GM12864 (cell line): ENCODE measurements around the gene VPS16.

Source experiments
- DNase-seq: peaks from one replicate; pipeline ENCODE4 v3.0.0-alpha.2; 2011; ENCODE audit warnings: low read depth
- H3K4me3 ChIP-seq: 2 replicates; pipeline ENCODE4 v1.5.1; 2011; ENCODE audit warnings: mild to moderate bottlenecking, low read depth, low read length, control low read depth
- TF ChIP-seq, protein P1 (sequence below): IDR thresholded peaks from 2 replicates; pipeline ENCODE4 v1.5.1; 2011; ENCODE audit warnings: low read depth, mild to moderate bottlenecking, moderate library complexity, low read length, control low read depth, inconsistent platforms; ENCODE audit errors: missing control alignments

VPS16 gene

GRCh38 chr20:2836035-2836434, 4.5 kb upstream of the VPS16 start:
- TF ChIP-seq, protein P1, sequence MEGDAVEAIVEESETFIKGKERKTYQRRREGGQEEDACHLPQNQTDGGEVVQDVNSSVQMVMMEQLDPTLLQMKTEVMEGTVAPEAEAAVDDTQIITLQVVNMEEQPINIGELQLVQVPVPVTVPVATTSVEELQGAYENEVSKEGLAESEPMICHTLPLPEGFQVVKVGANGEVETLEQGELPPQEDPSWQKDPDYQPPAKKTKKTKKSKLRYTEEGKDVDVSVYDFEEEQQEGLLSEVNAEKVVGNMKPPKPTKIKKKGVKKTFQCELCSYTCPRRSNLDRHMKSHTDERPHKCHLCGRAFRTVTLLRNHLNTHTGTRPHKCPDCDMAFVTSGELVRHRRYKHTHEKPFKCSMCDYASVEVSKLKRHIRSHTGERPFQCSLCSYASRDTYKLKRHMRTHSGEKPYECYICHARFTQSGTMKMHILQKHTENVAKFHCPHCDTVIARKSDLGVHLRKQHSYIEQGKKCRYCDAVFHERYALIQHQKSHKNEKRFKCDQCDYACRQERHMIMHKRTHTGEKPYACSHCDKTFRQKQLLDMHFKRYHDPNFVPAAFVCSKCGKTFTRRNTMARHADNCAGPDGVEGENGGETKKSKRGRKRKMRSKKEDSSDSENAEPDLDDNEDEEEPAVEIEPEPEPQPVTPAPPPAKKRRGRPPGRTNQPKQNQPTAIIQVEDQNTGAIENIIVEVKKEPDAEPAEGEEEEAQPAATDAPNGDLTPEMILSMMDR = no peak
- DNase-seq = no peak
- no peak overlapping the region for H3K4me3 ChIP-seq

DNA sequence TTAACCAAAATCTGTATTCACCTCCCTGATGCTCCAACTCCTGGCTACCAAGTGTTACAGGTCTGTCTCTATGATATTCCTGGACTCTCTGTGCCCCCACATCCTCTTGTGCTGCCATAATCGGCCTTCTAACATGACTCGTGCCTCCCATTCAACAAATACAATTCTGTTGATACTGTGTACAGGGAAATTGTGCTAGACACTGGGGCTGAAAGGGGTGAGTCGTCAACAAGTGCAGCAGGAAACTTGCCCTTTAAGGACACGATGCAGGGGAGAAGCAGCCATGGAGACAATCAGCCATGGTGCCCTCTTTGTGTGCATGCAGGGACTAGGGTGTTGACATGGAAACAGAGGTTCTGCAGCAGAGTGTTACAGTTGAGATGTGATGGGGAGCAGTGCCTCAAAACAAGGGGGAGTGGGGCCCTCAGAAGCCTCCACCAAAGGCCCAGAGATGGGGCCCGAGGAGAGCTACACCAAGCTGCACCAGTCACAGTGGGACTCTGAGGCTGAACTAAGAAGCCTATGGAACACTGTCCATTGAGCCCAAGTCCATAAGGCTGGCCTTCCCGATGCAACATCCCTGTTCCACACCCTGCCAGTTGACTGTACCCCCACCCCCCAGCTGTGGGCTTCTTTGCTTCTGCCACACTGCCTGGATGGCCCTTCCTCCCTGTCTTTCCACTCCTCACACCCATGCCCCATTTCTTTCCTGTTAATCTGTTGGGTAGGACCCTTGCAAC, 3.2 kb upstream of the VPS16 start:
- TF ChIP-seq, protein P1 = no peak
- H3K4me3 ChIP-seq = no peak overlapping the region
- DNase-seq = no peak

GRCh38 chr20:2838170-2838797, 2.3 kb upstream of the VPS16 start:
- TF ChIP-seq, protein P1 = no peak

GRCh38 chr20:2838847-2839671, 1.5 kb upstream of the VPS16 start:
- no peak overlapping the region for H3K4me3 ChIP-seq
- no peak for DNase-seq

More at GRCh38 chr20:2838170-2838797, 2.3 kb upstream of the VPS16 start:
- DNase-seq = no peak
- no peak overlapping the region for H3K4me3 ChIP-seq

GRCh38 chr20:2839732-2840137, 810 bp upstream of the VPS16 start:
- TF ChIP-seq, protein P1 = no peak
- DNase-seq = no peak
- peak overlapping the region; percentile 73 for H3K4me3 ChIP-seq

More at GRCh38 chr20:2838847-2839671, 1.5 kb upstream of the VPS16 start:
- TF ChIP-seq, protein P1 = no peak

- TF ChIP-seq, protein P1 = no peak
- H3K4me3 ChIP-seq = peak overlapping the region; percentile 73
- DNase-seq = no peak
Measured at GRCh38 chr20:2840967-2841531, 504 bp downstream of the VPS16 start.
